T47D (cell line): ENCODE data around the gene PTPN7.
"Not testable (repeated sequence)": the region's sequence is repeated elsewhere in the genome, so short reads cannot be mapped to it uniquely, and the experiment has no call there.

Experiments
- DNase-seq, 2 experiments: peaks; one replicate each; pipeline versions ENCODE4 v3.0.0 to v3.0.0-alpha.2; 2011 to 2012; ENCODE audit warnings: low read depth in 1 of 2, low spot score in 1 of 2
- JUND ChIP-seq: IDR thresholded peaks from 2 replicates; pipeline ENCODE4 v1.6.1; 2012; ENCODE audit warnings: low read depth
- in situ Hi-C: cut with HindIII; loops from 2 replicates; pipeline ENCODE4 v1.10.0; 2016; ENCODE audit warnings: low sequenced_read_pairs, low pct_unique_long_range_greater_than_20kb

Gene PTPN7

GRCh38 chr1:202187041-202187671 lies 26.8 kb upstream of the PTPN7 start:
- DNase-seq, result no peak
- in situ Hi-C loops, result no loop called here
- no peak for TF ChIP-seq JUND

GRCh38 chr1:202186327-202186726 lies 25.9 kb upstream of the PTPN7 start:
- no peak for DNase-seq
- in situ Hi-C loops, result no loop called here

GRCh38 chr1:202184750-202185460 lies 24.5 kb upstream of the PTPN7 start:
- in situ Hi-C loops, result no loop called here
- no peak for TF ChIP-seq JUND
- DNase-seq, result peak; percentile 92 to 93

More at GRCh38 chr1:202186327-202186726, 25.9 kb upstream of the PTPN7 start:
- TF ChIP-seq JUND, result no peak

- in situ Hi-C loops, result no loop called here
- no peak for TF ChIP-seq JUND
- DNase-seq, result no peak
Measured at GRCh38 chr1:202182040-202182877, 21.9 kb upstream of the PTPN7 start.

GRCh38 chr1:202181586-202181985 lies 21.2 kb upstream of the PTPN7 start:
- in situ Hi-C loops, result no loop called here
- no peak for DNase-seq
- no peak for TF ChIP-seq JUND

GRCh38 chr1:202180751-202181139 lies 20.3 kb upstream of the PTPN7 start:
- in situ Hi-C loops, DNase-seq: not testable (repeated sequence)

GRCh38 chr1:202179828-202180750 lies 19.7 kb upstream of the PTPN7 start:
- no peak for TF ChIP-seq JUND
- in situ Hi-C loops, result no loop called here
- DNase-seq, result no peak

GRCh38 chr1:202176949-202177927 lies 16.8 kb upstream of the PTPN7 start:
- TF ChIP-seq JUND, result no peak
- DNase-seq, result no peak
- in situ Hi-C loops, result no loop called here

GRCh38 chr1:202173993-202174392 lies 13.6 kb upstream of the PTPN7 start:
- DNase-seq, result no peak
- in situ Hi-C loops, result no loop called here
- TF ChIP-seq JUND, result no peak

GRCh38 chr1:202172015-202172355 lies 11.6 kb upstream of the PTPN7 start:
- in situ Hi-C loops, result no loop called here
- DNase-seq, result no peak
- TF ChIP-seq JUND, result no peak

GRCh38 chr1:202171292-202172014 lies 11.1 kb upstream of the PTPN7 start:
- no peak for DNase-seq
- no peak for TF ChIP-seq JUND
- in situ Hi-C loops, result no loop called here
